K562 treated with DMSO at 1 percent for 48 hours (cell line): ENCODE results near the gene CYB5RL. TPM values are rescaled to one million over a fixed set of nuclear protein-coding genes. Genes with fewer than 3 reads are reported as not detected.

ENCODE experiments used
- total RNA-seq: library from RNA; unstranded; fragments of 300-600 nt; gene quantifications from 2 replicates; pipeline ENCODE4 v1.2.3, GENCODE V29; 2022; ENCODE audit warnings: low replicate concordance; ENCODE audit errors: extremely low read depth

The CYB5RL gene, protein sequence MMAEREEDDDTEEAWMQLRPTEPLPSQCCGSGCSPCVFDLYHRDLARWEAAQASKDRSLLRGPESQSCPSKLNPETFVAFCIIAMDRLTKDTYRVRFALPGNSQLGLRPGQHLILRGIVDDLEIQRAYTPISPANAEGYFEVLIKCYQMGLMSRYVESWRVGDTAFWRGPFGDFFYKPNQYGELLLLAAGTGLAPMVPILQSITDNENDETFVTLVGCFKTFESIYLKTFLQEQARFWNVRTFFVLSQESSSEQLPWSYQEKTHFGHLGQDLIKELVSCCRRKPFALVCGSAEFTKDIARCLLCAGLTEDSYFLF
- total RNA-seq: not detected in 2 replicates

DNA sequence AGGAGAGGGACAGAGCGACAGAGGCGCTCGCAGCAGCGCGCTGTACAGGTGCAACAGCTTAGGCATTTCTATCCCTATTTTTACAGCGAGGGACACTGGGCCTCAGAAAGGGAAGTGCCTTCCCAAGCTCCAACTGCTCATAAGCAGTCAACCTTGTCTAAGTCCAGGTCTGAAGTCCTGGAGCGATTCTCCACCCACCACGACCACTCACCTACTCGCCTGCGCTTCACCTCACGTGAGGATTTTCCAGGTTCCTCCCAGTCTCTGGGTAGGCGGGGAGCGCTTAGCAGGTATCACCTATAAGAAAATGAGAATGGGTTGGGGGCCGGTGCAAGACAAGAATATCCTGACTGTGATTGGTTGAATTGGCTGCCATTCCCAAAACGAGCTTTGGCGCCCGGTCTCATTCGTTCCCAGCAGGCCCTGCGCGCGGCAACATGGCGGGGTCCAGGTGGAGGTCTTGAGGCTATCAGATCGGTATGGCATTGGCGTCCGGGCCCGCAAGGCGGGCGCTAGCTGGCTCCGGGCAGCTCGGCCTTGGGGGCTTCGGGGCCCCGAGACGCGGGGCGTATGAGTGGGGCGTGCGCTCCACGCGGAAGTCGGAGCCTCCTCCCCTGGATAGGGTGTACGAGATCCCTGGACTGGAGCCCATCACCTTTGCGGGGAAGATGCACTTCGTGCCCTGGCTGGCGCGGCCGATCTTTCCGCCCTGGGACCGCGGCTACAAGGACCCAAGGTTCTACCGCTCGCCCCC lies at the start of gene CYB5RL, which contains the start of gene MRPL37:
Gene CYB5RL (minus strand): TSS at position 266 of the 754 bp plus-strand sequence. CDS start 4,414 bp downstream, outside the sequence.
Gene MRPL37 (plus strand): TSS at position 403 of the 754 bp plus-strand sequence. CDS start 77 bp downstream, at position 480.

DNA sequence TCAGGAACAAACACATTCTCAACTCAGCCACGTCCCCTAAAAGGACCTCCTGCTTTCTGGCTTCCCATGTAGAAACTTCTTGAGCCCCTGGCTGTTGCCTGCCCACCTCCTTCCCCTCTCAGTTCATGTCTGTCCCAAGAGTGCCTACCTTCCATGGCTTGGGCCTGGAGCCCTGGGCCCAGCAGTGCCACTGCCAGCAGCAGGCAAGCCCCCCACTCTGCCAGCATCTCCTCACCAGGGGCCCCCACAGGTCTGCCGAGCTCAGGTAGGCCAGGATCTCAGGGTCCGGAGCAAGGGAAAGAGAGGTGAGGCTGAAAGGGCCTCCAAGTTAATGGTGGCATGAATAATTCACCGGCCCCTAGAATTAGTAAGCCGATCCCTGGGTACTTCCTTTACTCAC lies 47.1 kb downstream of the CYB5RL start, which contains the start of gene CDCP2:
Gene CDCP2 (minus strand): TSS at position 305 of the 400 bp plus-strand sequence. CDS start 78 bp downstream, at position 227.

Other genes with a start within 250 kb of the CYB5RL start
- gene LDLRAD1, start 181.8 kb downstream of the CYB5RL start, total RNA-seq: not detected in 2 replicates
- 1,127 TPM in 1 of 2 replicates, not detected in the other for gene TMEM59, start 146.8 kb downstream of the CYB5RL start, total RNA-seq
- not detected in 2 replicates for gene TCEANC2, start 146.4 kb downstream of the CYB5RL start, total RNA-seq
- not detected in 2 replicates for gene CDCP2, start 47.0 kb downstream of the CYB5RL start, total RNA-seq
- gene MRPL37, start 137 bp upstream of the CYB5RL start, total RNA-seq: not detected in 2 replicates
- not detected in 2 replicates for gene SSBP3, start 206.4 kb upstream of the CYB5RL start, total RNA-seq